Vagina (tissue), 2 donors: ENCODE data around the gene ATG14. TPM values are rescaled to one million over a fixed set of nuclear protein-coding genes. Genes with fewer than 3 reads are reported as not detected.

Experiments used
- DNase-seq, 2 donors: peaks; one replicate each; pipeline ENCODE4 v3.0.0-alpha.2; 2017; ENCODE audit errors: extremely low spot score in 2 of 2
- H3K27ac ChIP-seq: fragments of 200-600 bp; sonication (generic); one replicate; pipeline ENCODE4 v1.5.1; 2019
- H3K27me3 ChIP-seq: fragments of 200-600 bp; sonication (generic); one replicate; pipeline ENCODE4 v1.5.1; 2019
- H3K36me3 ChIP-seq, 2 donors: fragments of 200-600 bp; sonication (generic); one replicate each; pipeline ENCODE4 v1.5.1; 2017 to 2019
- H3K4me1 ChIP-seq: fragments of 200-600 bp; sonication (generic); one replicate; pipeline ENCODE4 v1.5.1; 2019
- H3K4me3 ChIP-seq, 2 donors: fragments of 200-600 bp; sonication (generic); 1 replicate in 1 of 2; 2 replicates in 1 of 2; pipeline ENCODE4 v1.5.1; 2016 to 2019
- H3K9me3 ChIP-seq: fragments of 200-600 bp; sonication (generic); one replicate; pipeline ENCODE4 v1.5.1; 2019
- CTCF ChIP-seq, 3 experiments: fragments of 450-650 bp in 2 of 3; fragments of 200-600 bp in 1 of 3; sonication (generic) in 1 of 3; IDR thresholded peaks; one replicate each; pipeline ENCODE4 v1.5.1; 2017 to 2019; ENCODE audit warnings: antibody characterized with exemption in 3 of 3, mild to moderate bottlenecking in 2 of 3, moderate library complexity in 2 of 3
- POLR2A ChIP-seq, 2 donors: fragments of 450-650 bp; IDR thresholded peaks; one replicate each; pipeline ENCODE4 v1.6.1; 2017; ENCODE audit warnings: antibody characterized with exemption in 2 of 2, mild to moderate bottlenecking in 2 of 2, moderate library complexity in 2 of 2
- POLR2AphosphoS5 ChIP-seq, 2 donors: sonication (generic); formaldehyde crosslinking; IDR thresholded peaks; one replicate each; pipeline ENCODE4 v1.9.0; 2017; ENCODE audit warnings: antibody characterized with exemption in 2 of 2, mild to moderate bottlenecking in 2 of 2, low read depth in 1 of 2; ENCODE audit not compliant: insufficient read depth in 1 of 2
- intact Hi-C: fragments of 100-400 bp; cut with DNase I; formaldehyde crosslinking; loops from one replicate; pipeline ENCODE4 v1.15.1; 2023
- total RNA-seq: library from RNA; depleted of rRNA; stranded (reverse); fragments of >200 nt; gene quantifications from one replicate; pipeline ENCODE4 v1.2.3, GENCODE V29; 2016

ATG14 gene
- total RNA-seq, 1 donor from 2014 or later, result 11.5 TPM

DNA sequence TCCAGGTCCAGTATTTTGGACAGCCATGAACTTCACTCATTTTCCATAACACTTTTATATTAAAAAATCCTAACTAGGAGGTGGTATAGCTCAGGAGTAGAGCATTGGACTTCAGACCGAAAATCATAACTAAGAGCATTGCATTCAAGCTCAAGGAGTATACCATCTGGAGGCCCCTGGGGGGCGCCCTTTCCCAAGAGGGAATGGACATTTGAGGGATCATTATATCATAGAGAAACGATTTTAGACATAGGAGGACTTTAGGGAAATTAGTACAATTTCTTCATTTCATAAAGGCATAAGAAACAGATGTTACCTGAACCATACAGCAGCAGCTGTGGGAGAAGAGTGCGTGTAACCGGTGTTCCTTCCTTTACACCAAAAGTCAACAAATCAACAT is 5.2 kb upstream of the ATG14 start:
- intact Hi-C loops, result no loop called here
- Histone ChIP-seq H3K4me3 (no peak overlapping the region), H3K9me3 (no peaks in the 10 kb centered on the region), H3K4me1 (no peaks in the 10 kb centered on the region), H3K27me3 (no peaks in the 10 kb centered on the region), H3K27ac (no peak overlapping the region), H3K36me3 (no peaks in the 10 kb centered on the region)
- no peak for DNase-seq
- TF ChIP-seq CTCF (IDR thresholded peaks at IDR 0.05) (no peak), POLR2AphosphoS5 (IDR thresholded peaks at IDR 0.05; ENCODE audit: insufficient read depth in 1 of 2, low read depth in 1 of 2) (no peak), POLR2A (IDR thresholded peaks at IDR 0.05) (no peak)

- Histone ChIP-seq H3K4me1 (peaks cover 15% of the 10 kb centered on the region), H3K36me3 (no peaks in the 10 kb centered on the region), H3K4me3 (no peak overlapping the region), H3K9me3 (no peaks in the 10 kb centered on the region), H3K27me3 (no peaks in the 10 kb centered on the region), H3K27ac (no peak overlapping the region)
- TF ChIP-seq POLR2AphosphoS5 (IDR thresholded peaks at IDR 0.05; ENCODE audit: insufficient read depth in 1 of 2, low read depth in 1 of 2) (no peak), CTCF (IDR thresholded peaks at IDR 0.05) (no peak), POLR2A (IDR thresholded peaks at IDR 0.05) (no peak)
- intact Hi-C loops, result no loop called here
- DNase-seq, result no peak
Measured at GRCh38 chr14:55414551-55414950, 2.9 kb upstream of the ATG14 start.

DNA sequence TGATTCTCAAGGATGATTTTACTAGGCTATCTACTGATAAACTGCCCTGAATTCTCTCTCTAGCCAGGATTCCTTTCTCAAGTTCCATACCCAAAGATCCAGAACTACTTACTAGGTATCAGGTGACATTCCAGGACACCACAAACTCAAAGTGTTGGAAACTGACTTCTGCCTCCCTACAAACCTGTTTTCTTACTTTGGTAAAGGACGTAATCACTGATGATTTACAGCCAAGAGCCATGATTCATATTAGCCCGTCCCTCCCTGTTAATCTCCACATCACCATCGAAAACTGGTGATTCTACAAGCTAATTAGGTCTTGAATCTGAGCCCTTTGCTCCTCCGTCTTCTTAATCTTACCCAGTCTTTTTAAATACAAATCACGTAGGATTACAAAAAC is 1.0 kb upstream of the ATG14 start:
- DNase-seq, result no peak
- no peaks in the 10 kb centered on the region for H3K27me3 ChIP-seq
- no peaks in the 10 kb centered on the region for H3K9me3 ChIP-seq
- intact Hi-C loops, result no loop called here
- H3K36me3 ChIP-seq, result peaks cover 0 to 2% of the 10 kb centered on the region in 2 donors
- H3K27ac ChIP-seq, result peak overlapping the region; percentile 97
- peaks cover 28% of the 10 kb centered on the region for H3K4me1 ChIP-seq
- peak in 1 of 2 donors; percentile 81 for TF ChIP-seq POLR2AphosphoS5 (IDR thresholded peaks at IDR 0.05; ENCODE audit: insufficient read depth in 1 of 2, low read depth in 1 of 2)
- no peak for TF ChIP-seq POLR2A (IDR thresholded peaks at IDR 0.05)
- peak overlapping the region in 1 of 2 donors; percentile 94 for H3K4me3 ChIP-seq

GRCh38 chr14:55410876-55411275 is 754 bp downstream of the ATG14 start:
- intact Hi-C loops, result no loop called here
- peak overlapping the region; percentile 92 to 94 for H3K4me3 ChIP-seq
- no peak for TF ChIP-seq CTCF (IDR thresholded peaks at IDR 0.05)
- TF ChIP-seq POLR2A (IDR thresholded peaks at IDR 0.05), result no peak
- TF ChIP-seq POLR2AphosphoS5 (IDR thresholded peaks at IDR 0.05; ENCODE audit: insufficient read depth in 1 of 2, low read depth in 1 of 2), result no peak
- peaks cover 29% of the 10 kb centered on the region for H3K4me1 ChIP-seq
- DNase-seq, result no peak
- no peaks in the 10 kb centered on the region for H3K27me3 ChIP-seq
- H3K9me3 ChIP-seq, result no peaks in the 10 kb centered on the region
- peaks cover 0 to 2% of the 10 kb centered on the region in 2 donors for H3K36me3 ChIP-seq
- H3K27ac ChIP-seq, result peak overlapping the region; percentile 97

GRCh38 chr14:55404173-55404854 is 7.3 kb downstream of the ATG14 start:
- Histone ChIP-seq H3K9me3 (no peaks in the 10 kb centered on the region), H3K4me1 (peaks cover 27% of the 10 kb centered on the region), H3K36me3 (peaks cover 0 to 2% of the 10 kb centered on the region in 2 donors), H3K4me3 (no peak overlapping the region), H3K27me3 (no peaks in the 10 kb centered on the region), H3K27ac (no peak overlapping the region)
- TF ChIP-seq POLR2AphosphoS5 (IDR thresholded peaks at IDR 0.05; ENCODE audit: insufficient read depth in 1 of 2, low read depth in 1 of 2) (no peak), POLR2A (IDR thresholded peaks at IDR 0.05) (no peak), CTCF (IDR thresholded peaks at IDR 0.05) (no peak)
- DNase-seq, result no peak
- intact Hi-C loops, result no loop called here
